Neural cell (in vitro differentiated cells): ENCODE data around the gene SNRNP70. TPM values are rescaled to one million over a fixed set of nuclear protein-coding genes. Genes with fewer than 3 reads are reported as not detected.
A peak's percentile ranks its signal among the peaks of the same experiment; 100 is the strongest.

Experiments used
- H2AFZ ChIP-seq: fragments of 200-600, 300-800 bp; sonication (generic), shearing (Covaris generic); 2 replicates; pipeline ENCODE4 v1.6.0; 2014; ENCODE audit warnings: low read depth, mild to moderate bottlenecking, antibody characterized with exemption, low read length, moderate library complexity
- H3F3A ChIP-seq: fragments of 200-600 bp; shearing (Covaris generic); 2 replicates; pipeline ENCODE4 v1.6.1; 2016; ENCODE audit warnings: mild to moderate bottlenecking, moderate library complexity, mixed read lengths, antibody characterized with exemption, low read length; ENCODE audit not compliant: insufficient read depth, poor library complexity, severe bottlenecking
- H3K27ac ChIP-seq: fragments of 200-600, 300-800 bp; sonication (generic), shearing (Covaris generic); 2 replicates; pipeline ENCODE4 v1.5.1; 2014; ENCODE audit warnings: mild to moderate bottlenecking, low read length, moderate library complexity
- H3K27me3 ChIP-seq: fragments of 300-800, 200-600 bp; sonication (generic), shearing (Covaris generic); 2 replicates; pipeline ENCODE4 v1.6.0; 2014; ENCODE audit warnings: mild to moderate bottlenecking, low read depth, low read length, moderate library complexity; ENCODE audit not compliant: insufficient read depth
- H3K36me3 ChIP-seq: fragments of 300-800, 200-600 bp; sonication (generic), shearing (Covaris generic); 2 replicates; pipeline ENCODE4 v1.5.1; 2014; ENCODE audit warnings: mild to moderate bottlenecking, antibody characterized with exemption, low read length, moderate library complexity; ENCODE audit not compliant: insufficient read depth
- H3K4me2 ChIP-seq: fragments of 300-800, 200-600 bp; sonication (generic), shearing (Covaris generic); 2 replicates; pipeline ENCODE4 v1.6.0; 2014; ENCODE audit warnings: mild to moderate bottlenecking, low read length
- H3K4me3 ChIP-seq: fragments of 300-800, 200-600 bp; sonication (generic), shearing (Covaris generic); 2 replicates; pipeline ENCODE4 v1.5.1; 2014; ENCODE audit warnings: mild to moderate bottlenecking, low read length, moderate library complexity
- H3K79me2 ChIP-seq: fragments of 200-600 bp; shearing (Covaris generic); replicated peaks from 2 replicates; pipeline ENCODE4 v1.6.0; 2014; ENCODE audit warnings: mild to moderate bottlenecking, low read length, moderate library complexity; ENCODE audit not compliant: insufficient read depth
- H3K9ac ChIP-seq: fragments of 300-800, 200-600 bp; sonication (generic), shearing (Covaris generic); 2 replicates; pipeline ENCODE4 v1.6.1; 2016; ENCODE audit warnings: mild to moderate bottlenecking, low read length, mixed read lengths
- H3K9me2 ChIP-seq: fragments of 200-600 bp; shearing (Covaris generic); 2 replicates; pipeline ENCODE4 v1.6.1; 2016; ENCODE audit warnings: mild to moderate bottlenecking, low read length, mixed read lengths; ENCODE audit not compliant: insufficient read depth
- H3K9me3 ChIP-seq: fragments of 200-600, 300-800 bp; sonication (generic), shearing (Covaris generic); 2 replicates; pipeline ENCODE4 v1.6.1; 2016; ENCODE audit warnings: mild to moderate bottlenecking, mixed run types, low read length, moderate library complexity, mixed read lengths
- H4K20me1 ChIP-seq: fragments of 200-600 bp; shearing (Covaris generic); 2 replicates; pipeline ENCODE4 v1.6.1; 2016; ENCODE audit warnings: mild to moderate bottlenecking, mixed run types; ENCODE audit not compliant: insufficient read depth
- EZH2 ChIP-seq: fragments of 200-600, 300-800 bp; shearing (Covaris generic), sonication (generic); IDR thresholded peaks from 2 replicates; pipeline ENCODE4 v1.6.1; 2014; ENCODE audit warnings: antibody characterized with exemption, low read length, borderline replicate concordance, mild to moderate bottlenecking; ENCODE audit not compliant: insufficient read depth, poor library complexity, severe bottlenecking
- POLR2AphosphoS5 ChIP-seq: IDR thresholded peaks from 2 replicates; pipeline ENCODE4 v1.6.1; 2012
- RAD21 ChIP-seq: fragments of 450-650 bp; conservative IDR thresholded peaks from 2 replicates; pipeline ENCODE4 v1.6.1; 2014; ENCODE audit warnings: antibody characterized with exemption, mild to moderate bottlenecking, moderate library complexity
- SMC3 ChIP-seq: fragments of 450-650 bp; conservative IDR thresholded peaks from 2 replicates; pipeline ENCODE4 v1.6.1; 2014; ENCODE audit warnings: antibody characterized with exemption, mild to moderate bottlenecking, moderate library complexity; ENCODE audit not compliant: poor library complexity
- TAF1 ChIP-seq: IDR thresholded peaks from 2 replicates; pipeline ENCODE4 v1.6.1; 2012; ENCODE audit warnings: low read depth
- polyA plus RNA-seq: library from polyadenylated mRNA; depleted of rRNA; stranded (reverse); fragments of >200 nt; gene quantifications from 2 replicates; pipeline ENCODE4 v1.2.3, GENCODE V29; 2014
- TF ChIP-seq, protein P1 (sequence below): fragments of 450-650 bp; IDR thresholded peaks from 2 replicates; pipeline ENCODE4 v1.5.1; 2014; ENCODE audit warnings: antibody characterized with exemption, mild to moderate bottlenecking, moderate library complexity; ENCODE audit not compliant: poor library complexity, severe bottlenecking
- TF ChIP-seq, protein P2 (sequence below): IDR thresholded peaks from 2 replicates; pipeline ENCODE4 v1.6.1; 2012; ENCODE audit warnings: borderline replicate concordance

SNRNP70 gene
- polyA plus RNA-seq, 1 donor from 2014 or later, result 721 TPM

DNA sequence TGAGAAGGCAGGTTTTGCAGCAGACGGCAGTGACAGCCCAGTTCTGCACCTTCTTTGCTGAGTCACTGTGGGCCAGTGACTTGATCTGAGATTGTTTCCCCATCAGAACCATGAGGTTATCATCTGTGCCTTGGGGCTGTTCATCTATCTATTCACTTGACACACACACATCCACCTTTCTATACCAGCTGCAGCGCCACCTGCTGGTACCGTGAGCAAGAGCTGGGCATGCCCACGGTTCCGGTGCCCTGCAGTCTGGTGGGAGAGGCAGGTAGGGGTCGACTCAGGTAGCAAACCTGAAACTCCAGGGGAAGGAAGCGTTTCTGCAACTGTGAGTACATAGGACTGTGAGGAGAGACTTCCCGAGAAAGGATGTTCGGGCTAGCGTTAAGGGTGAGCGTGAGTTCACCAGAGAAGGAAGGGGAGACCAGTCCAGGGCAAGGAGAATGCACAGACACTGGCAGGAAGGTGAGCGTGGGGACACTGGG, 21.4 kb downstream of the SNRNP70 start:
- Histone ChIP-seq H4K20me1 (peaks cover 3% of the 10 kb centered on the region), H3F3A (no peaks in the 10 kb centered on the region), H3K9ac (no peak overlapping the region), H2AFZ (no peak overlapping the region), H3K36me3 (no peaks in the 10 kb centered on the region), H3K4me3 (no peak overlapping the region), H3K27ac (no peak overlapping the region), H3K79me2 (no peaks in the 10 kb centered on the region), H3K4me2 (no peak overlapping the region), H3K9me2 (no peaks in the 10 kb centered on the region), H3K9me3 (no peaks in the 10 kb centered on the region), H3K27me3 (no peaks in the 10 kb centered on the region)
- TF ChIP-seq RAD21 (peak; percentile 51), POLR2AphosphoS5 (no peak), TAF1 (no peak), SMC3 (peak; percentile 64)
- TF ChIP-seq, protein P1, sequence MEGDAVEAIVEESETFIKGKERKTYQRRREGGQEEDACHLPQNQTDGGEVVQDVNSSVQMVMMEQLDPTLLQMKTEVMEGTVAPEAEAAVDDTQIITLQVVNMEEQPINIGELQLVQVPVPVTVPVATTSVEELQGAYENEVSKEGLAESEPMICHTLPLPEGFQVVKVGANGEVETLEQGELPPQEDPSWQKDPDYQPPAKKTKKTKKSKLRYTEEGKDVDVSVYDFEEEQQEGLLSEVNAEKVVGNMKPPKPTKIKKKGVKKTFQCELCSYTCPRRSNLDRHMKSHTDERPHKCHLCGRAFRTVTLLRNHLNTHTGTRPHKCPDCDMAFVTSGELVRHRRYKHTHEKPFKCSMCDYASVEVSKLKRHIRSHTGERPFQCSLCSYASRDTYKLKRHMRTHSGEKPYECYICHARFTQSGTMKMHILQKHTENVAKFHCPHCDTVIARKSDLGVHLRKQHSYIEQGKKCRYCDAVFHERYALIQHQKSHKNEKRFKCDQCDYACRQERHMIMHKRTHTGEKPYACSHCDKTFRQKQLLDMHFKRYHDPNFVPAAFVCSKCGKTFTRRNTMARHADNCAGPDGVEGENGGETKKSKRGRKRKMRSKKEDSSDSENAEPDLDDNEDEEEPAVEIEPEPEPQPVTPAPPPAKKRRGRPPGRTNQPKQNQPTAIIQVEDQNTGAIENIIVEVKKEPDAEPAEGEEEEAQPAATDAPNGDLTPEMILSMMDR, result peak; percentile 82

DNA sequence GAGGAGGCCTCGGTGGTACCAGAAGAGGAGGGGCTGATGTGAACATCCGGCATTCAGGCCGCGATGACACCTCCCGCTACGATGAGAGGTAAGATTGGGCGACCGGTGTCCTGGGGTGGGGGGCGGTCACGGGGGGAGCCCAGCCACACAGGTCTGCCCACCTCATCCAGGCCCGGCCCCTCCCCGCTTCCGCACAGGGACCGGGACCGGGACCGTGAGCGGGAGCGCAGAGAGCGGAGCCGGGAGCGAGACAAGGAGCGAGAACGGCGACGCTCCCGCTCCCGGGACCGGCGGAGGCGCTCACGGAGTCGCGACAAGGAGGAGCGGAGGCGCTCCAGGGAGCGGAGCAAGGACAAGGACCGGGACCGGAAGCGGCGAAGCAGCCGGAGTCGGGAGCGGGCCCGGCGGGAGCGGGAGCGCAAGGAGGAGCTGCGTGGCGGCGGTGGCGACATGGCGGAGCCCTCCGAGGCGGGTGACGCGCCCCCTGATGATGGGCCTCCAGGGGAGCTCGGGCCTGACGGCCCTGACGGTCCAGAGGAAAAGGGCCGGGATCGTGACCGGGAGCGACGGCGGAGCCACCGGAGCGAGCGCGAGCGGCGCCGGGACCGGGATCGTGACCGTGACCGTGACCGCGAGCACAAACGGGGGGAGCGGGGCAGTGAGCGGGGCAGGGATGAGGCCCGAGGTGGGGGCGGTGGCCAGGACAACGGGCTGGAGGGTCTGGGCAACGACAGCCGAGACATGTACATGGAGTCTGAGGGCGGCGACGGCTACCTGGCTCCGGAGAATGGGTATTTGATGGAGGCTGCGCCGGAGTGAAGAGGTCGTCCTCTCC, 22.6 kb downstream of the SNRNP70 start:
- peaks cover 3% of the 10 kb centered on the region for H4K20me1 ChIP-seq
- H3K36me3 ChIP-seq, result no peaks in the 10 kb centered on the region
- no peaks in the 10 kb centered on the region for H3K27me3 ChIP-seq
- no peaks in the 10 kb centered on the region for H3F3A ChIP-seq
- no peaks in the 10 kb centered on the region for H3K9me3 ChIP-seq
- no peak overlapping the region for H3K27ac ChIP-seq
- no peaks in the 10 kb centered on the region for H3K79me2 ChIP-seq
- TF ChIP-seq RAD21, result no peak
- TF ChIP-seq POLR2AphosphoS5, result no peak
- TF ChIP-seq, protein P1, result no peak
- no peak overlapping the region for H3K9ac ChIP-seq
- H3K9me2 ChIP-seq, result no peaks in the 10 kb centered on the region
- H2AFZ ChIP-seq, result no peak overlapping the region
- H3K4me2 ChIP-seq, result no peak overlapping the region
- H3K4me3 ChIP-seq, result no peak overlapping the region

DNA sequence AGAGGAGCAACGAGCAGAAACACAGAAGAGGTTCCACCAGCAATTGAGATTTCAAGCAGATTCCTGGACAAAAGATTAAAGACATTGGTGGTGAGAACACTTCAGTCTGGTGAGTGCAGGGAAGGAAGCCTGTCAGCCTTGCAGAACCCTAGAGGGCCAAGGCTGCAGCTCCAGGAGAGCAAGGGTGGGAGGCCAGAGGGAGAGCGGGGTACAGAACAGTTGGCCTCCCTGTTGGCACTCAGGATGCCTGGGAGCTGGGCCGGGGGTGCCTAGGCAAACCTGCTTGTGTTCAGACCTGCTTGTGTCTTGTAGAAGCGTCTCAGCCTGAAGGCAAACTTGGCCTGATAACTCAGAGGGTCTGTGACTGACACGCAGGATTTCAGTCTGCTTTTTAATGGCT, 23.8 kb downstream of the SNRNP70 start:
- H3K27ac ChIP-seq, result no peak overlapping the region
- H3F3A ChIP-seq, result no peaks in the 10 kb centered on the region
- H3K9me3 ChIP-seq, result no peaks in the 10 kb centered on the region
- no peak overlapping the region for H3K9ac ChIP-seq
- no peak for TF ChIP-seq SMC3
- TF ChIP-seq, protein P2, sequence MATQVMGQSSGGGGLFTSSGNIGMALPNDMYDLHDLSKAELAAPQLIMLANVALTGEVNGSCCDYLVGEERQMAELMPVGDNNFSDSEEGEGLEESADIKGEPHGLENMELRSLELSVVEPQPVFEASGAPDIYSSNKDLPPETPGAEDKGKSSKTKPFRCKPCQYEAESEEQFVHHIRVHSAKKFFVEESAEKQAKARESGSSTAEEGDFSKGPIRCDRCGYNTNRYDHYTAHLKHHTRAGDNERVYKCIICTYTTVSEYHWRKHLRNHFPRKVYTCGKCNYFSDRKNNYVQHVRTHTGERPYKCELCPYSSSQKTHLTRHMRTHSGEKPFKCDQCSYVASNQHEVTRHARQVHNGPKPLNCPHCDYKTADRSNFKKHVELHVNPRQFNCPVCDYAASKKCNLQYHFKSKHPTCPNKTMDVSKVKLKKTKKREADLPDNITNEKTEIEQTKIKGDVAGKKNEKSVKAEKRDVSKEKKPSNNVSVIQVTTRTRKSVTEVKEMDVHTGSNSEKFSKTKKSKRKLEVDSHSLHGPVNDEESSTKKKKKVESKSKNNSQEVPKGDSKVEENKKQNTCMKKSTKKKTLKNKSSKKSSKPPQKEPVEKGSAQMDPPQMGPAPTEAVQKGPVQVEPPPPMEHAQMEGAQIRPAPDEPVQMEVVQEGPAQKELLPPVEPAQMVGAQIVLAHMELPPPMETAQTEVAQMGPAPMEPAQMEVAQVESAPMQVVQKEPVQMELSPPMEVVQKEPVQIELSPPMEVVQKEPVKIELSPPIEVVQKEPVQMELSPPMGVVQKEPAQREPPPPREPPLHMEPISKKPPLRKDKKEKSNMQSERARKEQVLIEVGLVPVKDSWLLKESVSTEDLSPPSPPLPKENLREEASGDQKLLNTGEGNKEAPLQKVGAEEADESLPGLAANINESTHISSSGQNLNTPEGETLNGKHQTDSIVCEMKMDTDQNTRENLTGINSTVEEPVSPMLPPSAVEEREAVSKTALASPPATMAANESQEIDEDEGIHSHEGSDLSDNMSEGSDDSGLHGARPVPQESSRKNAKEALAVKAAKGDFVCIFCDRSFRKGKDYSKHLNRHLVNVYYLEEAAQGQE, result no peak
- TF ChIP-seq, protein P1, result no peak
- TF ChIP-seq EZH2, result no peak
- no peak for TF ChIP-seq TAF1
- H3K36me3 ChIP-seq, result no peaks in the 10 kb centered on the region
- no peaks in the 10 kb centered on the region for H3K9me2 ChIP-seq
- H3K4me3 ChIP-seq, result no peak overlapping the region
- no peak overlapping the region for H3K4me2 ChIP-seq
- H2AFZ ChIP-seq, result no peak overlapping the region
- H3K79me2 ChIP-seq, result no peaks in the 10 kb centered on the region
- H3K27me3 ChIP-seq, result no peaks in the 10 kb centered on the region
- peaks cover 3% of the 10 kb centered on the region for H4K20me1 ChIP-seq
